ENCODE measurements around the gene MPDZ. TPM values are rescaled to one million over a fixed set of nuclear protein-coding genes. Genes with fewer than 3 reads are reported as not detected.

The MPDZ gene
- total RNA-seq, 1 donor from 2014 or later, result 14.0 TPM

- Histone ChIP-seq H3K36me3 (ENCODE audit: control insufficient read depth, insufficient read depth, low read length) (no peaks in the 10 kb centered on the region), H3K4me3 (ENCODE audit: low read depth, low read length) (no peak overlapping the region), H3K27me3 (ENCODE audit: control insufficient read depth, insufficient read depth, low read length) (no peaks in the 10 kb centered on the region)
- no peak for FAIRE-seq
- TF ChIP-seq, protein P1, sequence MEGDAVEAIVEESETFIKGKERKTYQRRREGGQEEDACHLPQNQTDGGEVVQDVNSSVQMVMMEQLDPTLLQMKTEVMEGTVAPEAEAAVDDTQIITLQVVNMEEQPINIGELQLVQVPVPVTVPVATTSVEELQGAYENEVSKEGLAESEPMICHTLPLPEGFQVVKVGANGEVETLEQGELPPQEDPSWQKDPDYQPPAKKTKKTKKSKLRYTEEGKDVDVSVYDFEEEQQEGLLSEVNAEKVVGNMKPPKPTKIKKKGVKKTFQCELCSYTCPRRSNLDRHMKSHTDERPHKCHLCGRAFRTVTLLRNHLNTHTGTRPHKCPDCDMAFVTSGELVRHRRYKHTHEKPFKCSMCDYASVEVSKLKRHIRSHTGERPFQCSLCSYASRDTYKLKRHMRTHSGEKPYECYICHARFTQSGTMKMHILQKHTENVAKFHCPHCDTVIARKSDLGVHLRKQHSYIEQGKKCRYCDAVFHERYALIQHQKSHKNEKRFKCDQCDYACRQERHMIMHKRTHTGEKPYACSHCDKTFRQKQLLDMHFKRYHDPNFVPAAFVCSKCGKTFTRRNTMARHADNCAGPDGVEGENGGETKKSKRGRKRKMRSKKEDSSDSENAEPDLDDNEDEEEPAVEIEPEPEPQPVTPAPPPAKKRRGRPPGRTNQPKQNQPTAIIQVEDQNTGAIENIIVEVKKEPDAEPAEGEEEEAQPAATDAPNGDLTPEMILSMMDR (IDR thresholded peaks at IDR 0.05; ENCODE audit: insufficient read depth, low read length, severe bottlenecking), result no peak
- DNase-seq (ENCODE audit: low read depth), result no peak
Observed at GRCh38 chr9:13269589-13270452, 9.7 kb downstream of the MPDZ start.

DNA sequence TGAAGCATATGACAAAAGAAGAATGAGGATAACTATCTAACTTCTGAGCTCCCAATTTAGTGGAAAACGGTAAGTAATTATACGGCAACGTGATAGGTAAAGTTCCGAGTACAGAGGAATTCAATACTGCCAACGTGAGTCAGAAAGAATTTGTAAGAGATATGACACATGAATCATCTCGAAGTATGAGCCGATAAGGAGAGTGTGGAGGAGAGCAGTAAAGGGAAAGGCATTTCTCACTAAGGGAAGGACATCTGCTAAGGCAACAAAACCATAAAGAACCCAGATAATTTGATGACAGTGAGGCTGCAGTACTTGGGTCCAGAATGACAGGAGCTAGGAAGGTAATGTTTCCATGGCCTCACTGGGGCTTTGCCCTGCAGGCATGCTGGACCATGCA, 11.0 kb downstream of the MPDZ start:
- H3K36me3 ChIP-seq (ENCODE audit: control insufficient read depth, insufficient read depth, low read length), result no peaks in the 10 kb centered on the region
- TF ChIP-seq, protein P1 (IDR thresholded peaks at IDR 0.05; ENCODE audit: insufficient read depth, low read length, severe bottlenecking), result no peak
- FAIRE-seq, result no peak
- no peak overlapping the region for H3K4me3 ChIP-seq (ENCODE audit: low read depth, low read length)
- peak; percentile 81 for DNase-seq (ENCODE audit: low read depth)
- H3K27me3 ChIP-seq (ENCODE audit: control insufficient read depth, insufficient read depth, low read length), result no peaks in the 10 kb centered on the region

DNA sequence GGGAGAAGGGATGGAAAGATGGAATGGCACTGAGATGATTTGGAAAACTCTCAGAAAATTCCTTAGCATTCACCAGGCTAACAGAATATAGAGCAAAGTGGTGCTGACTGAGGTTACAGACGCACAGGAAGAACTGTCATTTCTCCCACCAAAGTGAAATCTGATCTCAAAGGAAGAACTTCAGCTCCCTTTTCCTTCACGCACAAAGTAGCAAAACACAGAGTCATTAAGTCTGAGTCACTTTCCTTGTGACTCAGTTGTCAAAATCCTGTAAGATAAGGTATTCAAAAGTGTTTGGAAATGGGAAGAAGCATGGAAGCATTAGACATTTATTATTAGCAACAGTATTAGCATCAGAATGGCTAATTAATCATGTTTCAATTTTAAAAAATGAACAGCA, 11.7 kb downstream of the MPDZ start:
- DNase-seq (ENCODE audit: low read depth) (peak; percentile 93), FAIRE-seq (peak; percentile 89)
- no peaks in the 10 kb centered on the region for H3K36me3 ChIP-seq (ENCODE audit: control insufficient read depth, insufficient read depth, low read length)
- no peak overlapping the region for H3K4me3 ChIP-seq (ENCODE audit: low read depth, low read length)
- TF ChIP-seq, protein P1 (IDR thresholded peaks at IDR 0.05; ENCODE audit: insufficient read depth, low read length, severe bottlenecking), result no peak
- H3K27me3 ChIP-seq (ENCODE audit: control insufficient read depth, insufficient read depth, low read length), result no peaks in the 10 kb centered on the region

DNA sequence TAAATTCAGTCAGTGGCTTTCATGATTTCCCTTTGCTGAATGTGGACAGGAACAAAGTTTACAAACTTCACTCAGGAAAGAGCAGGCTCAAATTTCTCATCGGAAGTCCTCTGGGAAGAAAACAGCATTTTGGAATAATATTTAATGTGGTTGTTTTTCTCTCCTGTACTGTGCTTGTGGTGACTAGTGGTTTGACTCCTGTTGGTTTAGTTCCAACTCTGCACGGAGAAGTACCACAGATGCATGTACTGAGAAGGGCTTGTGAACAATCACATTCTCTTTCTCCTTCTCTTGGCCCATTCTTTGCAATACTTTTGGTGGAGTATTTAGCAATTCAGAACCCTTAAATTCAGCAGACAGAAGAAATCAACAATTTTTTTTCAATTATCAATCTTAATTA, 13.3 kb downstream of the MPDZ start:
- TF ChIP-seq, protein P1 (IDR thresholded peaks at IDR 0.05; ENCODE audit: insufficient read depth, low read length, severe bottlenecking), result no peak
- Histone ChIP-seq H3K4me3 (ENCODE audit: low read depth, low read length) (no peak overlapping the region), H3K27me3 (ENCODE audit: control insufficient read depth, insufficient read depth, low read length) (no peaks in the 10 kb centered on the region), H3K36me3 (ENCODE audit: control insufficient read depth, insufficient read depth, low read length) (no peaks in the 10 kb centered on the region)
- no peak for FAIRE-seq
- peak; percentile 7 for DNase-seq (ENCODE audit: low read depth)

DNA sequence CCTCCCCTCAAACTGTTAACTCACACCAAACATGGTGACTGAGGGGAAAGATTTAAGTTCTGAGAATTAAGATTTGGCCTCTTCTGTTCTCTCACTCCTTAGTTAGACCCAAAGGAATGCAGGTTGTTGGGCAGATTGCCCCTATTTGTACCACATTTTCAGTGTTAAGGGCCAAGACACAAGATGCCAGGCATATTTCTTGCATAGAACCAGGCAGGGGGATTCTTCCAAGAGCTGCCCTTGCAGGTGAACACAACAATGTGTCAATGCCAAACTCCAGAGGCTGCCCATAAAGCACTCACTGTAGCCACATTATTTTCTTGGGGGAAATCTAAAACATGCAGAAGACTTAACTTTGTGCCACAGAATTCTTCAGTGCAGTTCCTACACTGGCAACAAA, 14.7 kb downstream of the MPDZ start:
- DNase-seq (ENCODE audit: low read depth), result no peak
- H3K36me3 ChIP-seq (ENCODE audit: control insufficient read depth, insufficient read depth, low read length), result no peaks in the 10 kb centered on the region
- no peak overlapping the region for H3K4me3 ChIP-seq (ENCODE audit: low read depth, low read length)
- no peak for FAIRE-seq
- no peaks in the 10 kb centered on the region for H3K27me3 ChIP-seq (ENCODE audit: control insufficient read depth, insufficient read depth, low read length)
- TF ChIP-seq, protein P1 (IDR thresholded peaks at IDR 0.05; ENCODE audit: insufficient read depth, low read length, severe bottlenecking), result no peak
